SK-N-SH treated with all-trans-retinoic acid at 6 μM for 48 hours (cell line): ENCODE measurements around the gene HTR2A.

ENCODE experiments used
- ATAC-seq: fragments of 200-7000 bp; cut with Tn5 transposase; 3 replicates; pipeline ENCODE4 v1.9.1; 2020; ENCODE audit warnings: mild to moderate bottlenecking, moderate library complexity
- BACH2 ChIP-seq: fragments of 250-450 bp; sonication (Bioruptor Pico); IDR thresholded peaks from 2 replicates; pipeline ENCODE4 v1.9.0; 2021; ENCODE audit warnings: mild to moderate bottlenecking, borderline replicate concordance
- CSDC2 ChIP-seq: fragments of 250-450 bp; sonication (Bioruptor Pico); IDR thresholded peaks from 2 replicates; pipeline ENCODE4 v1.5.0; 2020; ENCODE audit warnings: mild to moderate bottlenecking, moderate library complexity
- RARB ChIP-seq: fragments of 250-450 bp; sonication (Bioruptor Pico); IDR thresholded peaks from 2 replicates; pipeline ENCODE4 v1.8.0; 2021; ENCODE audit warnings: mild to moderate bottlenecking, moderate library complexity
- SNAI2 ChIP-seq: fragments of 250-450 bp; sonication (Bioruptor Pico); IDR thresholded peaks from 2 replicates; pipeline ENCODE4 v1.5.0; 2020; ENCODE audit warnings: mild to moderate bottlenecking, moderate library complexity
- TCF4 ChIP-seq: fragments of 250-450 bp; sonication (Bioruptor Pico); IDR thresholded peaks from 2 replicates; pipeline ENCODE4 v1.8.0; 2021; ENCODE audit warnings: mild to moderate bottlenecking, moderate library complexity, borderline replicate concordance
- TOX ChIP-seq: fragments of 250-450 bp; sonication (Bioruptor Pico); IDR thresholded peaks from 2 replicates; pipeline ENCODE4 v1.8.0; 2021; ENCODE audit warnings: mild to moderate bottlenecking, moderate library complexity, borderline replicate concordance
- ZC3H10 ChIP-seq: fragments of 250-450 bp; sonication (Bioruptor Pico); IDR thresholded peaks from 2 replicates; pipeline ENCODE4 v1.5.1; 2021; ENCODE audit warnings: mild to moderate bottlenecking, moderate library complexity
- ZFP30 ChIP-seq: fragments of 450-650 bp; formaldehyde crosslinking; IDR thresholded peaks from 2 replicates; pipeline ENCODE4 v1.5.0; 2022; ENCODE audit warnings: mild to moderate bottlenecking, moderate library complexity
- ZNF565 ChIP-seq: fragments of 450-650 bp; formaldehyde crosslinking; conservative IDR thresholded peaks from 2 replicates; pipeline ENCODE4 v1.5.0; 2020; ENCODE audit warnings: low read depth, mild to moderate bottlenecking, moderate library complexity
- ZNF70 ChIP-seq: fragments of 450-650 bp; formaldehyde crosslinking; IDR thresholded peaks from 2 replicates; pipeline ENCODE4 v1.5.0; 2020; ENCODE audit warnings: mild to moderate bottlenecking, moderate library complexity
- TF ChIP-seq, protein P1 (sequence below): fragments of 250-450 bp; sonication (Bioruptor Pico); IDR thresholded peaks from 2 replicates; pipeline ENCODE4 v1.8.0; 2020; ENCODE audit warnings: mild to moderate bottlenecking, moderate library complexity, borderline replicate concordance

The HTR2A gene

DNA sequence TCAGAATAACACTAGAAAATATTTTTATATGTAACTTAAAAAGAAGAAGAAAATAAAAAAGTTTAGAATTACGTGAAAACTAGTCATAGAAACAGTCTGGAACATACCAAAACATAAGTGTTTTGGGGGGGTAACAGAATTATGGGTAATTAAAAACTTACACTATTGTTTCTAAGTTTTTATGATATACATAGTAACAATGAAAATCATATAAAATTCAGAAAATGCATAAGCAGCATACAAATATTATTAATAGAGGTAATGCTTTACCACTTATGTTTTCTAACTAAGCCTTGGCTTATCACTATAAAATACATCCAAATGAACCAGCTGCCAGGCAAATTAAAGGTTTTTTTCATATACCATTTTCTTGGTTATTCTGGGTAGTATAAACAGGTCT, 114.8 kb downstream of the HTR2A start:
- no peak for ATAC-seq
- TF ChIP-seq RARB (no peak), ZFP30 (CRISPR knock-in tag) (no peak), ZNF70 (no peak), TOX (no peak), BACH2 (CRISPR knock-in tag) (no peak), ZNF565 (no peak), TCF4 (CRISPR knock-in tag) (no peak), CSDC2 (no peak), SNAI2 (CRISPR knock-in tag) (no peak), ZC3H10 (CRISPR knock-in tag) (no peak)
- TF ChIP-seq, protein P1, sequence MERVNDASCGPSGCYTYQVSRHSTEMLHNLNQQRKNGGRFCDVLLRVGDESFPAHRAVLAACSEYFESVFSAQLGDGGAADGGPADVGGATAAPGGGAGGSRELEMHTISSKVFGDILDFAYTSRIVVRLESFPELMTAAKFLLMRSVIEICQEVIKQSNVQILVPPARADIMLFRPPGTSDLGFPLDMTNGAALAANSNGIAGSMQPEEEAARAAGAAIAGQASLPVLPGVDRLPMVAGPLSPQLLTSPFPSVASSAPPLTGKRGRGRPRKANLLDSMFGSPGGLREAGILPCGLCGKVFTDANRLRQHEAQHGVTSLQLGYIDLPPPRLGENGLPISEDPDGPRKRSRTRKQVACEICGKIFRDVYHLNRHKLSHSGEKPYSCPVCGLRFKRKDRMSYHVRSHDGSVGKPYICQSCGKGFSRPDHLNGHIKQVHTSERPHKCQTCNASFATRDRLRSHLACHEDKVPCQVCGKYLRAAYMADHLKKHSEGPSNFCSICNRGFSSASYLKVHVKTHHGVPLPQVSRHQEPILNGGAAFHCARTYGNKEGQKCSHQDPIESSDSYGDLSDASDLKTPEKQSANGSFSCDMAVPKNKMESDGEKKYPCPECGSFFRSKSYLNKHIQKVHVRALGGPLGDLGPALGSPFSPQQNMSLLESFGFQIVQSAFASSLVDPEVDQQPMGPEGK, result no peak
- TF ChIP-seq, all 23 proteins: peak for 0
